ENCODE data around the gene SSC5D. TPM values are rescaled to one million over a fixed set of nuclear protein-coding genes. Genes with fewer than 3 reads are reported as not detected.

Gene SSC5D
- total RNA-seq, 1 experiment from 2014 or later, result 1.5 TPM

- intact Hi-C loops (cut with micrococcal nuclease), result no loop called here
- no peak overlapping the region for H3K27ac ChIP-seq (ENCODE audit: low read depth, low read length)
- H3K9me3 ChIP-seq (ENCODE audit: control insufficient read depth in 1 of 2, insufficient read depth in 1 of 2, low read depth in 1 of 2, low read length in 2 of 2), result no peaks in the 10 kb centered on the region
- no peak for TF ChIP-seq MAX (IDR thresholded peaks at IDR 0.05)
- no peak for TF ChIP-seq SP1 (IDR thresholded peaks at IDR 0.05; ENCODE audit: low read depth)
- TF ChIP-seq SRF (IDR thresholded peaks at IDR 0.05; ENCODE audit: low read depth), result no peak
- TF ChIP-seq CTCF (IDR thresholded peaks at IDR 0.05 in 2 of 3, conservative IDR thresholded peaks at IDR 0.05 in 1 of 3; ENCODE audit: borderline replicate concordance in 1 of 3, insufficient read depth in 1 of 3, low read depth in 2 of 3, low read length in 2 of 3), result no peak
- TF ChIP-seq POLR2AphosphoS5 (IDR thresholded peaks at IDR 0.05; ENCODE audit: low read depth, low read length), result no peak
- TF ChIP-seq SIN3A (IDR thresholded peaks at IDR 0.05; ENCODE audit: low read depth), result no peak
- no peak for TF ChIP-seq EGR1 (IDR thresholded peaks at IDR 0.05; ENCODE audit: low read depth)
- TF ChIP-seq ATF3 (IDR thresholded peaks at IDR 0.05), result no peak
- TF ChIP-seq ELF1 (IDR thresholded peaks at IDR 0.05; ENCODE audit: borderline replicate concordance, low read depth), result no peak
- TF ChIP-seq FOSL1 (IDR thresholded peaks at IDR 0.05; ENCODE audit: low read depth), result no peak
- no peak for TF ChIP-seq CEBPB (IDR thresholded peaks at IDR 0.05; ENCODE audit: low read depth)
- H2AFZ ChIP-seq (ENCODE audit: low read depth, low read length, poor library complexity, severe bottlenecking), result no peak overlapping the region
- H3K4me3 ChIP-seq (replicated peaks in 1 of 2; ENCODE audit: low read depth in 1 of 2, low read length in 2 of 2), result no peak overlapping the region
- no peaks in the 10 kb centered on the region for H3K9me2 ChIP-seq (ENCODE audit: insufficient read depth)
- no peaks in the 10 kb centered on the region for H3K36me3 ChIP-seq (ENCODE audit: control insufficient read depth in 1 of 2, insufficient read depth in 2 of 2, low read length in 2 of 2)
- no peak overlapping the region for H3K4me2 ChIP-seq (ENCODE audit: low read length)
- H3K27me3 ChIP-seq (ENCODE audit: insufficient read depth, low read length), result no peaks in the 10 kb centered on the region
- BruUV-seq (replicated peaks), result no TSS peak
- ATAC-seq (no peak), DNase-seq (ENCODE audit: low read depth, low spot score) (no peak)
- H4K20me1 ChIP-seq (ENCODE audit: insufficient read depth), result no peaks in the 10 kb centered on the region
- POLR2A ChIA-PET, result interaction anchor here (1.1 kb wide), 1 partner anchor 63 kb away, joined by 3 read pairs; the partner anchor contains the start of gene FIZ1
- H3K9ac ChIP-seq (ENCODE audit: low read length), result no peak overlapping the region
- CTCF ChIA-PET, result no interaction called here
- no peaks in the 10 kb centered on the region; a peak in 1 of 4 replicates for H3K4me1 ChIP-seq (ENCODE audit: control insufficient read depth in 1 of 2, insufficient read depth in 2 of 2, low read length in 2 of 2)
- RAD21 ChIA-PET (ENCODE audit: low non-redundant PET in 1 of 2, low total read pairs in 2 of 2, uncharacterized antibody in 2 of 2, unreplicated experiment in 2 of 2), result no interaction called here
- no peaks in the 10 kb centered on the region for H3K79me2 ChIP-seq (ENCODE audit: insufficient read depth, low read length)
These were observed 47.7 kb downstream of the SSC5D start for GRCh38 chr19:55535965-55536350.
